DLD1 (cell line): ENCODE results near the gene ZNF165.
"Not testable (repeated sequence)": the region's sequence is repeated elsewhere in the genome, so short reads cannot be mapped to it uniquely, and the experiment has no call there.

Experiments
- in situ Hi-C: cut with HindIII; loops from 2 replicates; pipeline ENCODE4 v1.10.0; 2017; ENCODE audit warnings: low sequenced_read_pairs

The ZNF165 gene

GRCh38 chr6:28080381-28080630 is at the start of gene ZNF165:
ZNF165 (plus strand) TSS chr6:28080568; CDS start chr6:28085481, 4,913 bp downstream.
- in situ Hi-C loops: not testable (repeated sequence)

- in situ Hi-C loops: no loop called here
Measured at GRCh38 chr6:28053584-28053983, 26.8 kb upstream of the ZNF165 start.

- in situ Hi-C loops: no loop called here
Measured at GRCh38 chr6:28060405-28060804, 20.0 kb upstream of the ZNF165 start.

GRCh38 chr6:28064272-28064671 is 16.1 kb upstream of the ZNF165 start:
- in situ Hi-C loops: no loop called here

- in situ Hi-C loops: no loop called here
Measured at GRCh38 chr6:28068067-28068466, 12.3 kb upstream of the ZNF165 start.

GRCh38 chr6:28070968-28071367 is 9.4 kb upstream of the ZNF165 start:
- in situ Hi-C loops: not testable (repeated sequence)

GRCh38 chr6:28078050-28078449 is 2.3 kb upstream of the ZNF165 start:
- in situ Hi-C loops: no loop called here

- in situ Hi-C loops: no loop called here
Measured at GRCh38 chr6:28078836-28079235, 1.5 kb upstream of the ZNF165 start.

GRCh38 chr6:28080631-28081485 is 490 bp downstream of the ZNF165 start:
- in situ Hi-C loops: no loop called here

- in situ Hi-C loops: no loop called here
Measured at GRCh38 chr6:28081486-28081751, 1.1 kb downstream of the ZNF165 start.

GRCh38 chr6:28082939-28083338 is 2.6 kb downstream of the ZNF165 start:
- in situ Hi-C loops: no loop called here

- in situ Hi-C loops: no loop called here
Measured at GRCh38 chr6:28089054-28089453, 8.7 kb downstream of the ZNF165 start.

- in situ Hi-C loops: no loop called here
Measured at GRCh38 chr6:28090917-28091586, 10.7 kb downstream of the ZNF165 start.

- in situ Hi-C loops: not testable (repeated sequence)
Measured at GRCh38 chr6:28102222-28102621, 21.9 kb downstream of the ZNF165 start.

- in situ Hi-C loops: not testable (repeated sequence)
Measured at GRCh38 chr6:28102699-28103098, 22.3 kb downstream of the ZNF165 start.

- in situ Hi-C loops: no loop called here
Measured at GRCh38 chr6:28104392-28105244, 24.2 kb downstream of the ZNF165 start.

- in situ Hi-C loops: no loop called here
Measured at GRCh38 chr6:28105245-28105639, 24.9 kb downstream of the ZNF165 start.

GRCh38 chr6:28107506-28107905 is 27.1 kb downstream of the ZNF165 start:
- in situ Hi-C loops: no loop called here

GRCh38 chr6:28111964-28112363 is 31.6 kb downstream of the ZNF165 start:
- in situ Hi-C loops: no loop called here

GRCh38 chr6:28115799-28116198 is 35.4 kb downstream of the ZNF165 start:
- in situ Hi-C loops: no loop called here

GRCh38 chr6:28117386-28118050 is 37.1 kb downstream of the ZNF165 start:
- in situ Hi-C loops: no loop called here
